GM12878 (cell line): ENCODE results near the gene NOS1AP. TPM values are rescaled to one million over a fixed set of nuclear protein-coding genes. Genes with fewer than 3 reads are reported as not detected.
A peak's percentile ranks its signal among the peaks of the same experiment; 100 is the strongest.

Source experiments
- ATAC-seq: fragments of 200-7000 bp; cut with Tn5 transposase; 3 replicates; pipeline ENCODE4 v1.9.1; 2020; ENCODE audit warnings: mild to moderate bottlenecking, moderate library complexity
- BruUV-seq: library from RNA; stranded (reverse); fragments of 400-500 nt; replicated peaks from 2 replicates; lab custom pipeline; 2021; lab: Mats Ljungman, UMichigan
- CTCF ChIA-PET: fragments of 300-600 bp; sonication (Branson Sonifier 250); formaldehyde crosslinking; extraction: SDS; loops from one replicate; lab custom pipeline; 2021; ENCODE audit warnings: inconsistent platforms; lab: Yijun Ruan, JAX
- POLR2A ChIA-PET: fragments of 350-600 bp; formaldehyde crosslinking; extraction: SDS; loops from one replicate; lab custom pipeline; 2021; ENCODE audit warnings: inconsistent platforms; lab: Charles Lee
- RAD21 ChIA-PET: fragments of 300-600 bp; sonication (Branson Sonifier 250); formaldehyde crosslinking; loops from one replicate; lab custom pipeline; 2023; ENCODE audit warnings: antibody characterized with exemption; ENCODE audit not compliant: unreplicated experiment; lab: Charles Lee
- SMC1A ChIA-PET: fragments of 300-600 bp; sonication (Branson Sonifier 250); formaldehyde crosslinking; loops from one replicate; lab custom pipeline; 2023; ENCODE audit not compliant: unreplicated experiment, uncharacterized antibody; lab: Charles Lee
- DNase-seq: peaks from one replicate; pipeline ENCODE4 v3.0.0-alpha.2; 2011; ENCODE audit warnings: low read depth, low spot score
- FAIRE-seq: peaks from 3 replicates; lab custom pipeline; 2011; peaks lifted over from hg19 to GRCh38; lab: Jason Lieb, UNC
- H2AFZ ChIP-seq: 2 replicates; pipeline ENCODE4 v1.6.0; 2011; ENCODE audit warnings: low read depth, low read length, control low read depth; ENCODE audit not compliant: control insufficient read depth
- H3K27ac ChIP-seq: 2 replicates; pipeline ENCODE4 v1.5.1; 2011; ENCODE audit warnings: control low read depth; ENCODE audit not compliant: control insufficient read depth, insufficient read depth
- H3K27me3 ChIP-seq, 2 experiments: replicated peaks in 1 of 2; 2 replicates each; pipeline versions ENCODE4 v1.6.0 to v1.6.1; 2011; ENCODE audit warnings: low read length in 1 of 2; ENCODE audit not compliant: control insufficient read depth in 2 of 2, insufficient read depth in 2 of 2
- H3K36me3 ChIP-seq, 2 experiments: 2 replicates each; pipeline ENCODE4 v1.5.1; 2011; ENCODE audit warnings: low read length in 1 of 2; ENCODE audit not compliant: control insufficient read depth in 2 of 2, insufficient read depth in 2 of 2
- H3K4me1 ChIP-seq: 2 replicates; pipeline ENCODE4 v1.6.1; 2011; ENCODE audit warnings: mild to moderate bottlenecking, low read length, moderate library complexity, mixed read lengths; ENCODE audit not compliant: control insufficient read depth, insufficient read depth
- H3K4me2 ChIP-seq: 2 replicates; pipeline ENCODE4 v1.6.0; 2011; ENCODE audit warnings: control low read depth; ENCODE audit not compliant: control insufficient read depth, insufficient read depth
- H3K4me3 ChIP-seq: fragments of 200-600 bp; sonication (generic); 2 replicates; pipeline ENCODE4 v1.5.1; 2016
- H3K79me2 ChIP-seq: 2 replicates; pipeline ENCODE4 v1.6.0; 2011; ENCODE audit warnings: low read length; ENCODE audit not compliant: control insufficient read depth, insufficient read depth
- H3K9ac ChIP-seq: 2 replicates; pipeline ENCODE4 v1.8.0; 2011; ENCODE audit warnings: low read length, control low read depth, mixed read lengths; ENCODE audit not compliant: control insufficient read depth, insufficient read depth
- H3K9me3 ChIP-seq: replicated peaks from 3 replicates; pipeline ENCODE4 v1.5.1; 2011; ENCODE audit warnings: mild to moderate bottlenecking, low read length; ENCODE audit not compliant: control insufficient read depth, insufficient read depth
- H4K20me1 ChIP-seq: 2 replicates; pipeline ENCODE4 v1.6.0; 2011; ENCODE audit not compliant: control insufficient read depth, insufficient read depth
- IKZF1 ChIP-seq: fragments of 450-650 bp; conservative IDR thresholded peaks from 2 replicates; pipeline ENCODE4 v1.6.1; 2017; ENCODE audit warnings: antibody characterized with exemption, mild to moderate bottlenecking
- IKZF2 ChIP-seq, 2 experiments: fragments of 450-650 bp; IDR thresholded peaks; 2 replicates each; pipeline ENCODE4 v1.6.1; 2017; ENCODE audit warnings: mild to moderate bottlenecking in 2 of 2, moderate library complexity in 2 of 2
- MTA3 ChIP-seq: IDR thresholded peaks from 2 replicates; pipeline ENCODE4 v1.6.1; 2012; ENCODE audit warnings: low read length, inconsistent platforms, borderline replicate concordance
- RELA ChIP-seq: fragments of 450-650 bp; IDR thresholded peaks from 2 replicates; pipeline ENCODE4 v1.8.0; 2014; ENCODE audit warnings: borderline replicate concordance; ENCODE audit not compliant: partially characterized antibody
- WGBS: methylation state at CpG from one replicate; pipeline ENCODE4 v1.1.6; 2016; ENCODE audit warnings: low lambda C conversion rate; ENCODE audit not compliant: insufficient replicate concordance, insufficient coverage; ENCODE audit errors: missing lambda C conversion rate; 5-methylcytosine and 5-hydroxymethylcytosine counted together
- in situ Hi-C: fragments of 300-500 bp; cut with MboI; formaldehyde crosslinking; loops from 9 replicates; pipeline ENCODE4 v1.14.3; 2018; ENCODE audit warnings: mixed read lengths
- intact Hi-C: fragments of 100-400 bp; cut with micrococcal nuclease; formaldehyde crosslinking; loops from one replicate; pipeline ENCODE4 v1.14.2; 2022; ENCODE audit not compliant: unreplicated experiment
- polyA plus RNA-seq, 11 experiments: library from polyadenylated mRNA; depleted of rRNA in 4 of 11; unstranded in 6 of 11; stranded (reverse) in 5 of 11; fragments of >200 nt; fragmentation: Nextera tagmentation in 4 of 11; fragmentation: Illumina TruSeq in 1 of 11; extraction: Ambion mirVana in 4 of 11; extraction: Trizol in 1 of 11; gene quantifications; 1 replicate in 1 of 11; 2 replicates in 10 of 11; pipeline versions ENCODE4 v1.2.1 to v1.2.3, GENCODE V29; 2011 to 2016; ENCODE audit warnings: inconsistent platforms in 2 of 11, missing spikeins in 2 of 11, low read depth in 1 of 11
- total RNA-seq, 4 experiments: library from RNA; depleted of rRNA in 3 of 4; stranded (reverse); fragments of >200 nt in 3 of 4; fragmentation: Illumina TruSeq in 1 of 4; extraction: Trizol in 1 of 4; gene quantifications; 2 replicates each; pipeline versions ENCODE4 v1.2.1 to v1.2.3, GENCODE V29; 2013 to 2021

The NOS1AP gene
- total and polyA plus RNA-seq, 10 of the 15 experiments (the other 5 are each of a cell fraction or from before 2014, with no cell fraction given): 0.03 to 0.15 TPM; not detected in 8

- Histone ChIP-seq H3K4me1 (no peaks in the 10 kb centered on the region), H3K36me3 (no peaks in the 10 kb centered on the region), H4K20me1 (no peaks in the 10 kb centered on the region), H3K9me3 (no peaks in the 10 kb centered on the region), H3K4me3 (no peak overlapping the region), H3K9ac (no peak overlapping the region), H3K79me2 (no peaks in the 10 kb centered on the region), H2AFZ (no peak overlapping the region), H3K27ac (no peak overlapping the region), H3K4me2 (no peak overlapping the region), H3K27me3 (no peaks in the 10 kb centered on the region; a peak in 2 of 4 replicates)
- ATAC-seq (peak; percentile 73), DNase-seq (no peak), FAIRE-seq (no peak)
- SMC1A ChIA-PET: interaction anchor here (1.2 kb wide), 1 partner anchor 14 kb away, joined by 3 read pairs; no protein-coding TSS in a partner anchor
- no TSS peak for BruUV-seq
- POLR2A ChIA-PET: no interaction called here
- intact Hi-C loops (no loop called here), in situ Hi-C loops (no loop called here)
- CTCF ChIA-PET: interaction anchor here (0.6 to 1.2 kb wide), 2 partner anchors 269 to 451 kb away, joined by 3 read pairs; no protein-coding TSS in a partner anchor
- whole genome bisulfite sequencing: 95% methylated on average over 1 of the region's 1 CpG
- 0 out of 4 replicates have a peak, but pooled peaks of 1 of the 2 experiments have one; percentile 12 for TF ChIP-seq IKZF2 (IDR thresholded peaks at IDR 0.05)
- TF ChIP-seq MTA3: no peak
- TF ChIP-seq IKZF1: 0 out of 2 replicates have a peak, but pooled peaks have one; percentile 17
- RAD21 ChIA-PET: no interaction called here
Measured at GRCh38 chr1:162305969-162306368, 236.5 kb downstream of the NOS1AP start.

GRCh38 chr1:162310337-162310736, 240.8 kb downstream of the NOS1AP start:
- Histone ChIP-seq H3K4me1 (no peaks in the 10 kb centered on the region), H3K4me3 (no peak overlapping the region), H3K79me2 (no peaks in the 10 kb centered on the region), H2AFZ (no peak overlapping the region), H3K27me3 (no peaks in the 10 kb centered on the region; a peak in 2 of 4 replicates), H3K9ac (no peak overlapping the region), H3K4me2 (no peak overlapping the region), H3K9me3 (no peaks in the 10 kb centered on the region), H4K20me1 (no peaks in the 10 kb centered on the region), H3K36me3 (no peaks in the 10 kb centered on the region), H3K27ac (no peak overlapping the region)
- intact Hi-C loops: no loop called here
- RAD21 ChIA-PET: no interaction called here
- BruUV-seq: no TSS peak
- TF ChIP-seq RELA: no peak
- DNase-seq (no peak), ATAC-seq (peak; percentile 58), FAIRE-seq (no peak)
- in situ Hi-C loops: no loop called here
- WGBS: 3% methylated on average over 4 of the region's 4 CpGs
- POLR2A ChIA-PET: no interaction called here
- CTCF ChIA-PET: no interaction called here
- SMC1A ChIA-PET: no interaction called here
